Measurements from ENCODE around the gene LRTM2.

- no peak for TF ChIP-seq CTCF (IDR thresholded peaks at IDR 0.05; ENCODE audit: poor library complexity)
- no peak for TF ChIP-seq EZH2 (IDR thresholded peaks at IDR 0.05; ENCODE audit: borderline replicate concordance)
Measured at GRCh38 chr12:1857821-1858220, 37.5 kb downstream of the LRTM2 start.
